Measurements from ENCODE around the gene TRIM41.
"Not testable (repeated sequence)": the region's sequence is repeated elsewhere in the genome, so short reads cannot be mapped to it uniquely, and the experiment has no call there.

Gene TRIM41

GRCh38 chr5:181223058-181223728, at the start of gene TRIM41:
TSS of gene TRIM41 (plus strand) at chr5:181223281. CDS start at chr5:181224000, 719 bp downstream.
- no peak for DNase-seq

- no peak for DNase-seq
Measured at GRCh38 chr5:181173420-181174342, 49.4 kb upstream of the TRIM41 start.

- no peak for DNase-seq
Measured at GRCh38 chr5:181176254-181176952, 46.7 kb upstream of the TRIM41 start.

GRCh38 chr5:181177559-181177958, 45.5 kb upstream of the TRIM41 start:
- DNase-seq, result not testable (repeated sequence)

- no peak for DNase-seq
Measured at GRCh38 chr5:181181650-181182565, 41.2 kb upstream of the TRIM41 start.

GRCh38 chr5:181182651-181183050, 40.4 kb upstream of the TRIM41 start:
- DNase-seq, result no peak

- DNase-seq, result no peak
Measured at GRCh38 chr5:181184845-181185216, 38.2 kb upstream of the TRIM41 start.

GRCh38 chr5:181185560-181185959, 37.5 kb upstream of the TRIM41 start:
- no peak for DNase-seq

GRCh38 chr5:181186022-181186421, 37.1 kb upstream of the TRIM41 start:
- DNase-seq, result no peak

GRCh38 chr5:181186986-181187499, 36.0 kb upstream of the TRIM41 start:
- DNase-seq, result no peak

- DNase-seq, result no peak
Measured at GRCh38 chr5:181187500-181188213, 35.4 kb upstream of the TRIM41 start.

- DNase-seq, result no peak
Measured at GRCh38 chr5:181188700-181189362, 34.2 kb upstream of the TRIM41 start.

GRCh38 chr5:181189363-181189961, 33.6 kb upstream of the TRIM41 start:
- DNase-seq, result no peak

GRCh38 chr5:181189962-181190710, 32.9 kb upstream of the TRIM41 start:
- DNase-seq, result no peak

GRCh38 chr5:181190711-181191525, 32.2 kb upstream of the TRIM41 start:
- DNase-seq, result no peak

- DNase-seq, result no peak
Measured at GRCh38 chr5:181191526-181192336, 31.4 kb upstream of the TRIM41 start.

- DNase-seq, result no peak
Measured at GRCh38 chr5:181192337-181193046, 30.6 kb upstream of the TRIM41 start.
